NCI-H345 (cell line): Measurements from ENCODE around the gene SEC24A.
"Not testable (repeated sequence)": the region's sequence is repeated elsewhere in the genome, so short reads cannot be mapped to it uniquely, and the experiment has no call there.

Source experiments
- DNase-seq: peaks from one replicate; lab custom pipeline; 2025; lab: John Stamatoyannopoulos, UW

The SEC24A gene

DNA sequence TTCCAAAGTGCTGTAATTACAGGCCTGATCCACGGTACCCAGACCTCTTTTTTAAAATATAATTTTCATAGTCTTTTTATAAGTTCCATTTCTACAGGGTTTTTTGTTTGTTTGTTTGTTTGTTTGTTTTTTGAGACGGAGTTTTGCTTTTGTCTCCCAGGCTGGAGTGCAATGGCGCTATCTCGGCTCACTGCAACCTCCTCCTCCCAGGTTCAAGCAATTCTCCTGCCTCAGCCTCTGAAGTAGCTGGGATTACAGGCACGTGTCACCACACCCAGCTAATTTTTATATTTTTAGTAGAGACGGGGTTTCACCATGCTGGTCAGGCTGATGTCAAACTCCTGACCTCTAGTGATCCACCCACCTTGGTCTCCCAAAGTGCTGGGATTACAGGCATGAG is 2.1 kb downstream of the SEC24A start:
- DNase-seq: not testable (repeated sequence)

GRCh38 chr5:134651531-134651930 is 2.9 kb downstream of the SEC24A start:
- no peak for DNase-seq

DNA sequence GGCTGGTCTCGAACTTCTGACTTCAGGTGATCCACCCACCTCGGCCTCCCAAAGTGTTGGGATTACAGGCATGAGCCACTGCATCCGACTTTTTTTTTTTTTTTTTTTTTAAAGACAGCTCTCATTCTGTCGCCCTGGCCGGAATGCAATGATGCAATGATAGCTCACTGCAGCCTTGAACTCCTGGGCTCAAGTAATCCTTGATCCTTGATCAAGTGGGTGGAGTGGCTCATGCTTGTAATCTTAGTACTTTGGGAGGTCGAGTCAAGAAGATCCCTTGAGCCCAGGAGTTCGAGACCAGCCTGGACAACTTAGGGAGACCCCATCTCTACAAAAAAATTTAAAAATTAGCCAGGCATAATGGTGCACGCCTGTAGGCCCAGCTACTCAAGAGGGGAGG is 8.1 kb downstream of the SEC24A start:
- DNase-seq: no peak

GRCh38 chr5:134659456-134659855 is 10.9 kb downstream of the SEC24A start:
- DNase-seq: no peak

GRCh38 chr5:134659922-134660321 is 11.3 kb downstream of the SEC24A start:
- DNase-seq: no peak

GRCh38 chr5:134662971-134663370 is 14.4 kb downstream of the SEC24A start:
- no peak for DNase-seq

DNA sequence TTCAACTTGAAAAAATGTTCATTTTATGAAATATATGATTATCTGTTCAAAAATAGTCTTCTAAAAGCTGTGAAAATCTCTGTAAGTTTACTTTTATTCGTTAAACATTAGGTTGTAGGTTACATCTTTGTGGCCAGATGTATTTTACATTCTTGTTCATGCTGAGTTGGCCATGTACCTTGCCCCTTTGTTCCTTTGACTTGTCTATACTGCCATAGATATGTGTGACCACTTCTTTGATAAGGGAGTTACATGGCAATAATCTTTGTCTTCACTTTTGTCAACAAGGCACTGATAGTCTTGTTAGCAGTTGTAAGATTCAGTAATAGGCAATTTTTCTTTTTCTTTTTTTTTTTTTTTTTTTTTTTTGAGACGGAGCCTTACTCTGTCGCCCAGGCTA is 15.9 kb downstream of the SEC24A start:
- no peak for DNase-seq

DNA sequence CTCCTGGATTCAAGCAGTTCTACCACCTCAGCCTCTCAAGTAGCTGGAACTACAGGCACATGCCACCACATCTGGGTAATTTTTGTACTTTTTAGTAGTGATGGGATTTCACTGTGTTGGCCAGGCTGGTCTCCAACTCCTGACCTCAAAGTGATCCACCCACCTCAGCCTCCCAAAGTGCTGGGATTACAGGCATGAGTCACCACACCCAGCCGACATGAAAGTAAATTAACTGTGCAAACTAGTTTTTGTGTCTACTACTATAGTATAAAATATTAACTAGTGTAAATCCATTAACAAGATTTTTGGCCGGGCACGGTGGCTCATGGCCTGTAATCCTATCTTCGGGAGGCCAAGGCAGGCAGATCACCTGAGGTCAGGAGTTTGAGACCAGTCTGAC is 25.0 kb downstream of the SEC24A start:
- not testable (repeated sequence) for DNase-seq

DNA sequence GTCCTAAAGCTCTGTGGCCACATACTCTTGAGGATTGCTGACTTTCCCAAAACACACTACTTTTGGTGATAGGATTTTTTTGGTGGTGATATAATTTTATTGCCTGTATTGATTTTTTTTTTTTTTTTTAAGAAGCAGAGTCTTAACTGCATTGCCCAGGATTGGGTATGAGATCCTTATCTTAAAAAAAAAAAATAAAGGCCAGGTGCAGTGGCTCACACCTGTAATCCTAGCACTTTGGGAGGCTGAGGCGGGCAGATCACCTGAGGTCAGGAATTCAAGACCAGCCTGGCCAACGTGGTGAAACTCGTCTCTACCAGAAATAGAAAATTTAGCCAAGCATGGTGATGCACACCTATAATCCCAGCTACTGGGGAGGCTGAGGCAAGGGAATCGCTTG is 28.8 kb downstream of the SEC24A start:
- not testable (repeated sequence) for DNase-seq

GRCh38 chr5:134690144-134690543 is 41.6 kb downstream of the SEC24A start:
- not testable (repeated sequence) for DNase-seq

- no peak for DNase-seq
Observed at GRCh38 chr5:134692722-134693121, 44.1 kb downstream of the SEC24A start.

GRCh38 chr5:134708301-134708700 is 59.7 kb downstream of the SEC24A start:
- DNase-seq: no peak

GRCh38 chr5:134714120-134714519 is 65.5 kb downstream of the SEC24A start:
- DNase-seq: no peak

GRCh38 chr5:134714541-134714940 is 66.0 kb downstream of the SEC24A start:
- DNase-seq: no peak

- not testable (repeated sequence) for DNase-seq
Observed at GRCh38 chr5:134715466-134715865, 66.9 kb downstream of the SEC24A start.

DNA sequence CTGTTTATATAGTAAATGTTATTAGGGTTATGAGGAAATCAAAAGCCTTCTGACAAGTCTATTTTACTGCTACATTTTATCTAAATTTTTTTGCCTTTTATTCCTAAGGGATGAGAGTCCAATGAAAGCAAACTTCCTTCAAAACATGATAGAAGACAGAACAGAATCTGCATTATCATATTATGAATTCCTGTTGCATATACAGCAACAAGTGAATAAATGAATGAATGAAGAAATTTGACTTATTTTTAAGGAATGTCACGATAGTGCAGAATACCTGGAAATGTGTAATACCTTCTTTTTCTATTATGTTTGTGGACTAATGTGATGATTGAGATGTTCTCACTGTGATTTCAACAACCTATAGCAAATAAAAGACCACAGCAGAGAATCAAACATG is 76.3 kb downstream of the SEC24A start:
- DNase-seq: no peak

GRCh38 chr5:134732819-134733218 is 84.2 kb downstream of the SEC24A start:
- no peak for DNase-seq

DNA sequence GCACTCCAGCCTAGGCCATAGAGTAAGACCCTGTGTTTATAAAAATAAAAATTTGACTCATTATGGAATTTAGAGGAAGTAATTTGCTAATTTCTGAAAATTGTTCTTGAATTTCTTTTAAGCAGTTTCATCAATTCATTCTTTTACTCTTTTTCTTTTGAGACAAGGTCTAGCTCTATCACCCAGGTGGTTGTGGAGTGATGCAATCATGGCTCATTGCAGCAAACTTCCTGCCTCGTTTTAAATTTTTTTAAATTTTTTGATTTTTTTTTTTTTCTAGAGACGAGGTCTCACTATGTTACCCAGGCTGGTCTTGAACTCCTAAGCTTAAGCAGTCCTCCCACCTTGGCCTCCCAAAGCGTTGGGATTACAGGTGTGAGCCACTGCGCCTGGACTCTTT is 86.7 kb downstream of the SEC24A start:
- DNase-seq: no peak

GRCh38 chr5:134736173-134736812 is 87.7 kb downstream of the SEC24A start:
- DNase-seq: no peak

GRCh38 chr5:134738133-134738962 is 89.8 kb downstream of the SEC24A start, which contains the start of gene CAMLG:
TSS of gene CAMLG (plus strand) at chr5:134738548. CDS start at chr5:134738621, 73 bp downstream.
- peak; percentile 97 for DNase-seq

DNA sequence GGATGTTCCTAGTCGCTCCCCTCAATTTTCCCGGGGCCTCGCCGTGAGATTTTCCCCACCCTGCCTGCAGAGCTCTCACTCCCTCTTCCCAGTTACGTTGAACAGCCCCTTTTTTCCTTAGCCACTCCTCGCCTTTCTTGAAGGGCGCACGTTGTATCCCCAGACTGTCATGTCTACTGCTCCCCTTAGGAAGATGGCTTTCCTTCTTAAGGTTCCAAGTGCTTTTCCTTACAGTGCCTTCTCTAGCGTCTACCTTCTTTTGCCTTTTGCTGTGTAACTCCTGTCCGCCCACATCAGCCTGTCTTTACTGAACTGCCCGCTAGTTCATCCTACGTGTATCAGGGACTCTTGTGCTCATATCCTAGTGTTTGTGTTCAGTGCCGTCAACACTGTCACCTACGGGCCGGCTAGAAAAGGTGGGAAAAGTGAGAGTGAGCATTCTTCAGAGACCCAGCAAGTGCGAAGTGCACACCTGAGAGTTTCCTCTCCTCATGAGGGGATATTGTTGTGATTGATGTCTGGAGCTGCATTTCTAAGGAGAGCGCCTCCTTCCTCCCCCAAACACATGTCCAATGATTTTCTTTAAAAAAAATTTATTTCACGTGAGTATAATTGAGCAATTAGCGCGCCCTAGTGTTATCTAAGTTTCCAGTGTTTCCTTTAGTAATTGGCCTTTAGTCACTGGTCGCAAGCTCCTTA is 90.5 kb downstream of the SEC24A start:
- DNase-seq: peak; percentile 52

GRCh38 chr5:134741052-134741451 is 92.5 kb downstream of the SEC24A start:
- no peak for DNase-seq

DNA sequence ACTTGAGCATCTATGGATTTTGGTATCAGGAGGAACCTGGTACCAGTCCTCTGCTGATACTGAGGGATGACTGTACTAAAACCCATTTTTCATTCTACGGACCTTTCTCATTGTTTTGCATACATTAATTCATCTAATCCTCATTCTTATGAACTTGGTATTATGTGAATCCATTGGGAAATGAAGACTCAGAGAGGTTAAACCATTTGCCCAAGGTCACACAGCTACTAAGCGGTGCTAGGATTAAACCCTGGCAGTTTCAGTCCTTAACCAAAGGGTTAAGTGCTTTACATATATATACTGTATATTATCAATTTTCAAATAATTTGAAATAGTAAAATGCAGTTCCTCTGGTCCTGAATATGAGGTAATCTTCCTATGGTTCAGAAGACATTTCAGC is 93.5 kb downstream of the SEC24A start:
- DNase-seq: no peak
